IPS-20b (cell line): ENCODE data around the gene RUFY3.
"Not testable (repeated sequence)": the region's sequence is repeated elsewhere in the genome, so short reads cannot be mapped to it uniquely, and the experiment has no call there.

Experiments
- H3K27ac ChIP-seq: one replicate; pipeline ENCODE4 v1.5.1; 2013; ENCODE audit warnings: low read length
- H3K27me3 ChIP-seq: 2 replicates; pipeline ENCODE4 v1.6.1; 2013; ENCODE audit warnings: mild to moderate bottlenecking, low read length, inconsistent platforms; ENCODE audit not compliant: insufficient read depth
- H3K36me3 ChIP-seq: 2 replicates; pipeline ENCODE4 v1.6.1; 2013; ENCODE audit warnings: low read depth, mild to moderate bottlenecking, inconsistent platforms, low read length, moderate library complexity; ENCODE audit not compliant: insufficient read depth
- H3K4me1 ChIP-seq: 2 replicates; pipeline ENCODE4 v1.6.1; 2013; ENCODE audit warnings: mild to moderate bottlenecking, control low read depth, inconsistent platforms, low read length, moderate library complexity; ENCODE audit not compliant: insufficient read depth
- H3K4me3 ChIP-seq: 2 replicates; pipeline ENCODE4 v1.5.1; 2013; ENCODE audit warnings: mild to moderate bottlenecking, low read length, inconsistent platforms
- H3K9ac ChIP-seq: 2 replicates; pipeline ENCODE4 v1.6.1; 2013; ENCODE audit warnings: low read depth, mild to moderate bottlenecking, inconsistent platforms, low read length, moderate library complexity
- H3K9me3 ChIP-seq: 2 replicates; pipeline ENCODE4 v1.6.1; 2013; ENCODE audit warnings: mild to moderate bottlenecking, low read depth, low read length, inconsistent platforms; ENCODE audit not compliant: insufficient read depth

RUFY3 gene

GRCh38 chr4:70760662-70761061 lies 38.9 kb downstream of the RUFY3 start:
- Histone ChIP-seq H3K27ac (no peak overlapping the region), H3K4me3 (no peak overlapping the region), H3K9ac (no peak overlapping the region), H3K9me3 (no peaks in the 10 kb centered on the region), H3K27me3 (no peaks in the 10 kb centered on the region), H3K4me1 (no peaks in the 10 kb centered on the region), H3K36me3 (peaks cover 16% of the 10 kb centered on the region)

GRCh38 chr4:70761276-70761816 lies 39.6 kb downstream of the RUFY3 start:
- no peak overlapping the region for H3K27ac ChIP-seq
- peaks cover 16% of the 10 kb centered on the region for H3K36me3 ChIP-seq
- no peaks in the 10 kb centered on the region for H3K27me3 ChIP-seq
- H3K9ac ChIP-seq, result no peak overlapping the region
- H3K4me3 ChIP-seq, result no peak overlapping the region
- H3K4me1 ChIP-seq, result no peaks in the 10 kb centered on the region
- no peaks in the 10 kb centered on the region for H3K9me3 ChIP-seq

- H3K9ac ChIP-seq, result no peak overlapping the region
- H3K4me3 ChIP-seq, result no peak overlapping the region
- no peak overlapping the region for H3K27ac ChIP-seq
- H3K9me3 ChIP-seq, result no peaks in the 10 kb centered on the region
- no peaks in the 10 kb centered on the region for H3K4me1 ChIP-seq
- no peaks in the 10 kb centered on the region for H3K27me3 ChIP-seq
- peaks cover 29% of the 10 kb centered on the region for H3K36me3 ChIP-seq
Measured at GRCh38 chr4:70765368-70765767, 43.6 kb downstream of the RUFY3 start.

GRCh38 chr4:70768301-70768948 lies 46.7 kb downstream of the RUFY3 start:
- peaks cover 40% of the 10 kb centered on the region for H3K36me3 ChIP-seq

GRCh38 chr4:70769396-70769795 lies 47.6 kb downstream of the RUFY3 start:
- not testable (repeated sequence) for H3K9ac ChIP-seq, H3K27ac ChIP-seq, H3K9me3 ChIP-seq, H3K4me3 ChIP-seq, H3K27me3 ChIP-seq, H3K4me1 ChIP-seq
- peaks cover 39% of the 10 kb centered on the region for H3K36me3 ChIP-seq

More at GRCh38 chr4:70768301-70768948, 46.7 kb downstream of the RUFY3 start:
- no peaks in the 10 kb centered on the region for H3K4me1 ChIP-seq
- no peaks in the 10 kb centered on the region for H3K9me3 ChIP-seq
- no peak overlapping the region for H3K27ac ChIP-seq
- no peak overlapping the region for H3K4me3 ChIP-seq
- no peak overlapping the region for H3K9ac ChIP-seq
- no peaks in the 10 kb centered on the region for H3K27me3 ChIP-seq

GRCh38 chr4:70772929-70773555 lies 51.3 kb downstream of the RUFY3 start:
- Histone ChIP-seq H3K27ac (no peak overlapping the region), H3K9me3 (no peaks in the 10 kb centered on the region), H3K4me1 (no peaks in the 10 kb centered on the region), H3K36me3 (peaks cover 27% of the 10 kb centered on the region), H3K27me3 (no peaks in the 10 kb centered on the region), H3K9ac (no peak overlapping the region), H3K4me3 (no peak overlapping the region)

- Histone ChIP-seq H3K4me3 (no peak overlapping the region), H3K36me3 (peaks cover 23% of the 10 kb centered on the region), H3K9me3 (no peaks in the 10 kb centered on the region), H3K27ac (no peak overlapping the region), H3K4me1 (no peaks in the 10 kb centered on the region), H3K27me3 (no peaks in the 10 kb centered on the region), H3K9ac (no peak overlapping the region)
Measured at GRCh38 chr4:70778888-70779422, 57.2 kb downstream of the RUFY3 start.

GRCh38 chr4:70783096-70783495 lies 61.3 kb downstream of the RUFY3 start:
- Histone ChIP-seq H3K4me3 (no peak overlapping the region), H3K9ac (no peak overlapping the region), H3K27me3 (no peaks in the 10 kb centered on the region), H3K36me3 (peaks cover 34% of the 10 kb centered on the region), H3K27ac (no peak overlapping the region), H3K9me3 (no peaks in the 10 kb centered on the region), H3K4me1 (no peaks in the 10 kb centered on the region)

GRCh38 chr4:70787496-70787895 lies 65.7 kb downstream of the RUFY3 start:
- Histone ChIP-seq H3K27me3 (no peaks in the 10 kb centered on the region), H3K9me3 (no peaks in the 10 kb centered on the region), H3K4me3 (no peak overlapping the region), H3K27ac (no peak overlapping the region), H3K9ac (no peak overlapping the region), H3K36me3 (peaks cover 37% of the 10 kb centered on the region), H3K4me1 (no peaks in the 10 kb centered on the region)

- Histone ChIP-seq H3K27ac (no peak overlapping the region), H3K9ac (no peak overlapping the region), H3K27me3 (no peaks in the 10 kb centered on the region), H3K9me3 (no peaks in the 10 kb centered on the region), H3K4me1 (no peaks in the 10 kb centered on the region), H3K36me3 (peaks cover 36% of the 10 kb centered on the region), H3K4me3 (no peak overlapping the region)
Measured at GRCh38 chr4:70788733-70789132, 67.0 kb downstream of the RUFY3 start.

- H3K9me3 ChIP-seq, result no peaks in the 10 kb centered on the region
- no peak overlapping the region for H3K4me3 ChIP-seq
- H3K27ac ChIP-seq, result no peak overlapping the region
- no peak overlapping the region for H3K9ac ChIP-seq
- H3K36me3 ChIP-seq, result peaks cover 48% of the 10 kb centered on the region
- no peaks in the 10 kb centered on the region for H3K27me3 ChIP-seq
- H3K4me1 ChIP-seq, result no peaks in the 10 kb centered on the region
Measured at GRCh38 chr4:70793626-70794025, 71.9 kb downstream of the RUFY3 start.

- H3K27me3 ChIP-seq, result no peaks in the 10 kb centered on the region
- no peaks in the 10 kb centered on the region for H3K9me3 ChIP-seq
- H3K27ac ChIP-seq, result no peak overlapping the region
- peaks cover 5% of the 10 kb centered on the region; the same call in 1 of the 2 replicates for H3K36me3 ChIP-seq
- H3K4me3 ChIP-seq, result no peak overlapping the region
- H3K9ac ChIP-seq, result no peak overlapping the region
- H3K4me1 ChIP-seq, result no peaks in the 10 kb centered on the region
Measured at GRCh38 chr4:70801265-70801809, 79.6 kb downstream of the RUFY3 start.
